GM19328 (cell line): Measurements from ENCODE around the gene THOC6.
A peak's percentile ranks its signal among the peaks of the same experiment; 100 is the strongest.

Experiments used
- ATAC-seq: cut with Tn5 transposase; IDR thresholded peaks from one replicate; pipeline ENCODE4 v1.9.1; 2021; ENCODE audit warnings: mild to moderate bottlenecking, moderate library complexity; ENCODE audit not compliant: unreplicated experiment

THOC6 gene

DNA sequence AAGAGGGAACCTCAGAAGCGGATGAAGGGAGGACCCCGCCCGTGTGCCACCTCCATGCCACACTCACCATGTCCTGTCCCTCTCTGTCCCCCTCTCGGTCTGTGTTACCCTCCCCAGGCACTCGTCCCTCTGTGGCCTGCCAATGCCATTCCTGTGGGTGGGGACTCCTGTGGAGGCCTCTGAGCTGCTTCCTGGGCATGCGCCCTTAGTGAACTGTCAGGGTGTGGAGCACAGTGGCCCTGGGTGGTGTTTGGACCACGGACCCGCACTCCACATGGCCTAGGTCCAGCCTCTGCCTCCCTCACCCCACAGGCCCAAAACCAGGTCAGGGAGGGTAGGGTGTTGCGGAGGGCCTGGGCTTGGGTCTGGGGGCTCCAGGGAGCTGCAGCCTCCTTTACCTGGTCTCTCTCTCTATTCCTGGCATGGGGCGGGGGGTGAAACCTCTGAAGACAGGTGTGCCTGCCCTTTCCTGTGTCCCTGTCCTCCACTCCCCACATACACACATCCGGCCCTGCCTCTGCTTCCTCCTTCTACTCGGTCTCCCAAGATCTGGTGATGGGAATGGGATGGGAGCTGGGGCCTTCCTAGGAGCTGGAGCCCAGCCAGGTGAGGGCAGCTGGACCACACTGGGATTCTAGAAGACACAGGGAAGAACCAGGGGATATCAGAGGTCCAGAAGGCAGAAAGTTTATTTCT is 32.1 kb upstream of the THOC6 start:
- ATAC-seq: no peak

DNA sequence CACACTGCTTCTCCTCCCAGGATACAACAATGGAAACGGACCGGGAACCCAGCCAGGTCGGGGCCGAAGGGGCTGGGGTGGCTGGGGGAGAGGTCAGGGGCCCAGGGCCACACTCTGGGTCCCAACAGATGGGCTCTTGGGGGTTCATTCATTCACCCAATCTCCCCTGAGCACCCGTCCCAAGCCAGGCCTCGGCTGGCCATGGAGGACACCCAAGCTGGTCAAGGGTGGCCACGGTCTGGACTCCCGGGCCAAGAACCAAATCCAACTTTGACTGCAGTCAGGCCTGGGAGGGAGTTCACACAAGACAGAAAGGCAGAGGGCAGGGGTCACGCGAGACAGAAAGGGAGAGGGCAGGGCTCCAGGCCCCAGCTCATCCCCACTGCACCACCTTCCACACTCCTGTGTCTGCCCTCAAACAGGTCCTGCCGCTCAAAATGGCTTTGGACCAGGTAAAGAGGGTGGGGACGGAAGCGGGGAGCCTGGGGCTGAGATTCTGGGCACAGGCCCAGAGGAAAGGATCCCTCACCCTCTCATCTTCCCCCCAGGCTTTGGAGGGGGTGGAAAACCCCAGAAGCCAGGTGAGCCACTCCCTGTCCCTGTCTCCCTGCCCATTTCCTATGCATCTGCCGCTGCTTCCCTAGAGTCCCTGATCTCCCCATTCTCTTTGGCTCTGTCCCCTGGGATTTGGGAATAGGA is 31.3 kb upstream of the THOC6 start:
- ATAC-seq: no peak

DNA sequence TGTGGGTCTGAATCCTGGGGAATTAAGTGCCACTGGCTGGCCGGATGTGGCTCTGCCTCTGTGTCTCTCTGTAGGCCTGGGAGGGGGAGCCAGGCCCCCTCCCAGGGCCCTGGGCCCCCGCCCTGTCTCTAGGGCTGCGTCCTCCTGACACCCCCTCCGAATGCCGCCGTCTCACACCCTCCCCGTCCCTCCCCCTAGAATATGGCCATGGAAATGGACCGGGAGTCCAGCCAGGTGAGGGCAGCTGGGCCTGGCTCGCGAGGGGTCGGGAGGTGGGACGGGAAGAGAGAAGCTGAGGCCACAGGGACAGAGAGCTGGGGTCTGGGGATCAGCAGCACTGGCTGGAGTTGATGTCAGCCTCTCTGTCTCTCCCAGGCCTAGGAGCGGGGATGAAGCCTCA is 27.5 kb upstream of the THOC6 start:
- ATAC-seq: no peak

DNA sequence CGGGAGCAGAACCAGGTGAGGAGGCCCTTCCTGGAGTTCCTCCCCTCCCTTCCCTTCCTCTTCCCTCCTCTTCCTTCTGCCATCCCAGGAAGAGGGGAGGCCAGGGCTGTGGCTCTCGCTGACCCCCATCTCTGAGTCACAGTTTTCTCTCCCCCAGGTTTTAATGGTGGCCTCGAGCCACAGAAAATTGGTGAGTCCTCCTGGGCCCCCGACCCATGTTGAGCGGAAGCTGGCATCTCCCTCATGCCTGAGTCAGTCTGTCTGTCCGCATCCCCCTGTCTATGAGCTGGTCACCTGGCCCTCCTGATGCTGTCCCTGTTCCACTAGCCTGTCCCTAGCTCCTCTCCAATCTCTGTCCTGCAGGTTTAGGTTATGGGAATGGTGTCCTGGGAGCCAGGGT is 23.9 kb upstream of the THOC6 start:
- no peak for ATAC-seq

DNA sequence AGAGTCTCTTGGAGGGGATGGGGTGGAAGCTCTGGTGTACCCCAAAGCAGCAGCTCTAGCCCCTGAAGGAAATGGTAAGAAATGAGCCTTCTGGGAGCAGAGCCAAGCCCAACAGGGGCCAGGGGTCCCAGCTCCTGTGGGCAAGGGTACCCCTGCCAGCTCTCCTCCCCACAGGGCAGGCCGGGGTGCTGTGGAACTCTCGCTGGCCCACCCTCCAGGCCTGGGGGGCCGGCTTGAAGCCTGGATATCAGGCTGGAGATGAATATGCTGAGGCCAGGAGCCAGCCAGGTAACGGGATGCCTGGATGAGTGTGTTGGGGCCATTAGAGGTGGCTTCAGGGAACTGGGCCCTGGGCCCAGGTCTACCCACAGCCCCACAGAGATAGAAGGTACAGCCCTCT is 23.3 kb upstream of the THOC6 start:
- ATAC-seq: no peak

DNA sequence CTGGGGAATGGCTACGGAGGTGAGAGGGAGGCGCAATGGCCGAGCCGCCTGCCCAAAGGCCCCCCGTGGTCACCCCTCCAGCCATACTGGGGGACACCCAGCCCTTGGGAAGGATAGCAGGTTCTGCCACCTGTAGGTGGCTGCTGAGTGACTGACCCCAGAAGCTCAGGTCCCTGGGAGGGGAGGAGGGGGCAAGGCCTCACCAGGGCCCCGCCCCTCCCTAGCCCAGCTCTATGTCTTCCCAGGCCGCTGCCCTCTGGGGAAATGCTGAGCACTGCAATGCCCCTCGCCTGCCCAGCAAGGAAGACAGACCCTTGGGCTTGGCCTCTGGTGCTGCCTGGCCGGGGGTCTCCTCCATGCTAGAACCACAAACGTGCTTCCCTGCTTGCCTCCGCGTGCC is 22.5 kb upstream of the THOC6 start:
- no peak for ATAC-seq

DNA sequence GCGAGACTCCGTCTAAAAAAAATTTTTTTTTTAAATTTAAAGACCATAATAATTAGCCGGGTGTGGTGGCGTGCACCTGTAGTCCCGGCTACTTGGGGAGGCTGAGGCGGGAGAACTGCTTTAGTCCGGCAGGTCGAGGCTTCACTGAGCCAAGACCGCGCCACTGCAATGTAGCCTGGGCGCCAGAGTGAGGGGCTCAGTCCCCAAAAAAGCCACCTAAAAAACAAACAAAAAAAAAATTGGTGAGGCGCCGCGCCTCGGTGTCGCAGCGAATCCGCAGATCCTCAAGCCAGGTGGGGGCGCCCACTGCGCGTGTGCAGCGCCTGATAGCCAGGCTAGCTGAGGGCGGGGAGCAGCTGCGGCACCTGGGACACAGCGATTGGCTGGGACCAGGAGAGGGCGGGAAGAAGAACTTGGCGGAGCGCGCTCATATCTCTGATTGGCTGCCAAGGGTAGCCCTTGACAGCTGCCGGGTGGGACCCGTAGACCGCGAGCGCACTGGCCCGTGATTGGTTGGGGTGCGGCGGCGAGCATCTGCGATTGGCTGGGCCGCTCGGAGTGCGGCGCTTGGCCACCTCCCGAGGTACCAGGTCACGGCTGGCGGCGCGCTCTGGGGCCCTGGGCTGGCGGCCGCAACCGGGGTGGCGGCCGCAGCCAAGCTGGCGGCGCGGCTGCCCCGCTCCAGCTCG is 20.1 kb upstream of the THOC6 start:
- peak; percentile 98 for ATAC-seq

DNA sequence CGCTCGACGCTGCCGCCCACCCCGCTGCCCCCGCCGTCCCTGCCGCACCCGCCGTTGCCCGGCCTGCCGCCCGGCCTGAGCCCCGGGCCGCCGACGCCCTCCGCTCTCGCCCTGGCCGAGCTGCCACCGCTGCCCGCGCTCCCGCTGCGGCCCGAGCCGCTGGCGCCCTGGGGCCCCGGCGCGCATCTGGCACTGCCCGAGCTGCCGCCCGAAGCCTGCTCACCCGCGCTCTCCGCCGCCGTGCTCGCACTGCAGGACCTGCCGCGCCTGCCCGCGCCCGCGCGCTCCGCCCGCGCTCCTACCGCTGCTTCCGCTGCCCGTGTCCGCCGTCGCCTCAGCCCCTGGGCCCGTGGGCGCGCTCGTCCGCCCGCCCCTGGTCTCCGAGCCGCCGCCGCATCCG is 19.5 kb upstream of the THOC6 start:
- peak; percentile 4 for ATAC-seq

DNA sequence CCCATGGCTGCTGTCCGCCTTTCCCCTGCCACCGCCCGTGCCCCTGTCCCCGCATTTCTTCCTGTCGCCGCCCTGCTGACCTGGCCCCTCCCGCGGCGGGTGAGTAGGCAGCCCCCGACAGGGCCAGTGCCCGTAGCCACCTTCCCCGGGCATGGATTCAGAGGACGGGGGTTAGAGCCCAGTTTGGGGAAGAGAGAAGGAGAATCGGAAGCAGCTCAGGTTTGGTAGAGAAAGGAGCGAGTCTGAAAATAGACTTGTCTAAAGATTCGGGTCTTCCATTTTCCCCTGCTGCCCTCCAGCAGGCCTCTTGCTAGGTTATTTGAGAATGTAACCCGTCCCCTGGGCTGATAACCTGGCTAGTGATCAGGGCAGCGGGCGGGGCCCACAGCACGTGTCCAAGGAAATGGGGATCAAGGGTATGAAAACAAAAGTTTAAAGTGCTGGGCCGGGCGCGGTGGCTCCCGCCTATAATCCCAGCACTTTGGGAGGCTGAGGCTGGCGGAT is 19.0 kb upstream of the THOC6 start:
- no peak for ATAC-seq

DNA sequence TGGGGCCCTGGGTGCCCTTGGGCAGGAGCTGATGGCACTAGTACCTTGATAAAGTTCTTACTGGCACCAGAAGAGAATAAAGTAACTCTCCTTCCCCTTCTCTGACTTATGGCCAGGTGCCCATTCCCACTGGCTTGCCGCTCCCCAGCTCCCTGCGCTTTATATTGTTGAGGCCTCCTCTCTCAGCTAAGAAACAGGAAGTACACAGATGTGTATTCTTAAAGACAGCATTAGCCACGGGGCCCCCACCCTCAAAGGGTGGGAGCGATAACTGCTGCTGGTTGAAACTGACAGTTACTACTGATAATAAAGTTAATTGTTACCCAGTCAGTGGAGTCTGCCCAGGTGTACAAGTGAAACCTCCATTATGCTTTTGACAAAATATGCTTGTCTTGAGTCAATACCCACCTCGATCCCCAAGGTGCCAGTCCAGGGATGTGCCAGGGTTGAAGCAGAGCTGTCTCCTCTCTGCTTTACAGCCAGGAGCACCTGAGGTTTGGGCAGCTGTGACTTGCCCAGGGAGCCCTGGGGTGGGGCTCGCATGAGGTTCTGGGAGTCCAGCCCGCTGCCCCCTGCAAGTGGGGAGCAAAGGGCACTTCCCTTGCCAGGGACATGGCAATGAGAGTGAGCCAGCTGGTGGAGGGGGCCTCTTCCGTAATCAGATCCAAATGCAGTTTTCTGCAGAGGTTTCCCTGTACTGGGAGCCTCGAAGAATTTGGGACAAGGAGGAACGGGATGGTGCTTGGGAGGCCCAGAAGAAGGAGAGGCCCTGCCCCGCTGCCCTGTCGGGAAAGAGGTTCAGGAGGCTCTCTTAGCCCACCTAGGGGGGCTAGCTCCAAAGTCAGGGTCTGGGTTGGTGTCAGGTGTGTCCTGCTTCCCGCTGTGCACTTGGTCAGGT is 16.5 kb upstream of the THOC6 start:
- no peak for ATAC-seq

DNA sequence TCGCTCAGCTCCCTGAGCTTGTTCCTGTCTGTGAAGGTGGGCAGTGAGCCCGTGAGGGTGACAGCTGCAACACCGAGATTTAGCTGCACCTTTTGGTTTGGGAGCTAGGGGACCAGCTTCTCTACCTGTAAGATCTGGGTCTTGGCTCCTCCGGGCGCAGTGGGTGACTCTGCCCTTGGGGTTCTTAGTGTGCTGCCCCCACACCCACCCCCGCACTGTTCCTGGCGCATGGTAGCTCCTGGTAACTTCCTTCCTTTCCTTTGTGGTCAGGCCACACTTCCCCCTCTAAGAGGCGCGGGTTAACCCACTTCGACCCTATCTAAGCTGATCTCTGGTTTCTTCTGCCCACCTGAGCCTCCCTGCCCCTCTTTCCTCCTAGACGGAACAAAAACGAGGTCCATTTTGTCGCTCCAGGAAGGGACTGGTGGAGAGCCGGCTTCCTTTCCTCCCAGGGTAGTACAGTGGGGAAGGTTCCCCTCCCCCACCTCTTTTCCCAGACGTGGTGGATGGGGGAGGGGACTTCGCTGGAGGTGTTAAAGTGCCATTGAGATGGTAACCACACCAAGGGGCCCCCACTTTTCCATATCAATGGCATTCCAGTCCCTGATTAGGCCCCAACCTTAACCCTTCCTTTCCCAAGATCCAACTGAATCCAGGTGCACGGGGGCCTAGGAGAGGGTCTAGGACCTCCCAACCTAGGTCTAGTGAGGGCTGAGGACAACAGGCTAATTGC is 15.7 kb upstream of the THOC6 start:
- ATAC-seq: no peak

DNA sequence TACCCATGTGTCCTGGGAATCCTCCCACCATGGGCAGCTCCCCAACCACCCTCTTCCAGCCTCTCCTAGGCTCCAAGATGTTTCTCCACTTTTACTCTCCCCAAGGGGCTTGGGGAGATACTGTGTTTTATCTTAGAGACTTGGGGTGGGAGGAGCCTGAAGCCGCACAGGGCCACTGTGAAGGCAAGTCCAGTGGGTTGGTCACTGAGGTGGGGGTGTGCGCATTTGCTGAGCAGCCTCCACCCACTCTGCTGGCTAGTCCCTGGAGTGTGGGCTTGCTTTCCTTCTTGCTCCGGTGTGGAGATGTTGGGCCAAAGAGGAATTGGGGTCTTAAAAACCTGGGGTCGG is 15.2 kb upstream of the THOC6 start:
- ATAC-seq: no peak

DNA sequence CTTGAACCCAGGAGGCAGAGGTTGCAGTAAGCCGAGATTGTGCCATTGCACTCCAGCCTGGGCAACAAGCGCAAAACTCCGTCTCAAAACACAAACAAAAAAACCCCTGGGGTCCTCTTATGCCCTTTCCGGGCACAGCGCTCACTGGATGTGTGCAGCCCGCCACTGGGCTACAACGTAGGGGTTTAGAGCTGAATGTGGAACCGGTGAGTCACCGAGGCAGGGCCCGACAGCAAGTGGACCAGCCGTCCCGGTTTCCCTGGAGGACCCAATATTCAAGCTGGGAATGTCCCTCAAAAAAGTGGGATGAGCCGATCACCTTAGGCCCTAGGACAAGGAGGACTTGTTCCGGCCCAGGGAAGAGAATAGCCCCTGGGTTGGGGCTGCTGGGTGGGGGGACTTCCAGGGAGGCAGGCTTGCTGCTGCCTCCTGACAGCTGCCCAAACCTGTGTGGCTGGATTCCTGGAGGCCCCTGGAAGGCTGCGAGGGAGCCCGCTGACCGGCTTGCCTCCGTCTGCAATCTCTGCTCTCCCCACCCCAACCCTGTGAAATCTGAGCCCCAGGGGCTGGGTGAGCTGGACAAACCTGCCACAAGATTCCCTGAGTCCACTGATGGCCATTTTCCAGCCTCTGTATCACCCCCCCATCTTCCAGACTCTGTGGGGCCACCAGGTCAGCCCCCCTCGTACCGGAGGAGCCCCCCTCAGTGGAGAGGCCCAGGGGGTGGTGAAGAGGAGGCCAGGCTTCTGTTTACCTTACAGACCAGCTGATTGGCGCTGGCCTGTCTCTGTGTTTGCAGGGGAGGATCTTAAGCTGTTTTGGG is 14.1 kb upstream of the THOC6 start:
- ATAC-seq: no peak

DNA sequence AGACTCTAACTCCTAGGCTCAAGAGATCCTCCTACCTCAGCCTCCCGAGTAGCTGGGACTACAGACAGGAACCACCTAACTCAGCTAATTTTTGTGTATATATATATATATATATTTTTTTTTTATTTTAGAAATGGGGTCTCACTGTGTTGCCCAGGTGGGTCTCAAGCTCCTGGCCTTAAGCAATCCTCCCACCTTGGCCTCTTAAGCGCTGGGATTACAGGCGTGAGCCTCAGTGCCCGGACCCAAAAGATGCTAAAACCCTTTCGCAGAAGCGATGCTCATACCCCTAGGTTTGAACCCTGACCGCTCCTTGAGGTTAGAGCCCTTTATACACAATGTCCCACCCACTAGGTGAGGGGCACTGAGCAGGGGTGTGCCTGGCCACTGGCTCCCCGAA is 13.3 kb upstream of the THOC6 start:
- no peak for ATAC-seq

DNA sequence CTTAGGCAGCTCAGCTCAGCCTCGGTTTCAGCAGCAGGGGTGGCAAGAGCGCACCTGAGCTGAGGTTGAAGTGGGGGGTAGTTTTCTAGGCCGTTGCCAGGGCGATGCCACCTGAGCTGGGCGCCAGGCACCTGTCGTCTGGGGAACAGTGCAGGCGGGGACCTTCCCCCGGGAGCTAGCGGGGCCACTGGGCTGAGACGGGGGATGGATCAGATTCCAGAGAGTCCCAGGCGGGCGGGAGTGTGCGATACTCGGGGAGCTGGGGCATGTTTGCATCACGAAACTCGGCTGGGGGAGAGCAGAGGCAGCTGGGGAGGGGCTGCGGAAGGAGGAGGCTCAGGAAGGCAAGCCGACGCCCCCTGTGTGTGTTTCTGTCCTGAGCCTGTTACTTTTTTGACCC is 11.6 kb upstream of the THOC6 start:
- no peak for ATAC-seq

DNA sequence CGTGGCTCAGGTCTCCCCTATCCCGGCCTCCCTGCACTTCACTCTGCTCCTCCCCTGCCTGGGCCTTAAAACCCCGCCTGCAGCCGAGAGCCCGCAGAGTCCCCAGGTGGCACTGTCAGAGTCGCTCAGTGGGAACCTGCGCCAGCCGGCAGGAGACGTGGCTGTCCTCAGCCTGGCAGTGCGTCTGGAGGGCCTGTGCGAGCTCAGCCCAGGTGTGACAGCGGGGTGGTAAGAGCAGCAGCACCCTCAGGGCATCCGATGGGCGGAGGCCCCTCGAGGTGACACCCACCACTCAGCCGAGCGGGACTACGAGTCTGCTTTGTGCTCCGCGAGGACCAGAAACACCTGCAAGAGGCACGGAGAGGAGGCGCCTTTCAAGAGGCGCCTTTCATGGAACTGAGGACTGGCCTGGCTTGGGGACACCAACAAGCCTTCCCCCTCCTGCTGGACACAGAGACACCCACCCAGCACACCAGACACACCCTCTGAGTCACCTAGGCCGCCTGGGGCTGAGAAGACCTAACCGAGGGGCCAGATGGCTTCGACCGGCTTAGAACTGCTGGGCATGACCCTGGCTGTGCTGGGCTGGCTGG is 10.9 kb upstream of the THOC6 start, which contains the start of gene CLDN9:
Gene CLDN9 (plus strand): TSS at position 96 of the 593 bp plus-strand sequence. CDS start 440 bp downstream, at position 536.
- no peak for ATAC-seq

DNA sequence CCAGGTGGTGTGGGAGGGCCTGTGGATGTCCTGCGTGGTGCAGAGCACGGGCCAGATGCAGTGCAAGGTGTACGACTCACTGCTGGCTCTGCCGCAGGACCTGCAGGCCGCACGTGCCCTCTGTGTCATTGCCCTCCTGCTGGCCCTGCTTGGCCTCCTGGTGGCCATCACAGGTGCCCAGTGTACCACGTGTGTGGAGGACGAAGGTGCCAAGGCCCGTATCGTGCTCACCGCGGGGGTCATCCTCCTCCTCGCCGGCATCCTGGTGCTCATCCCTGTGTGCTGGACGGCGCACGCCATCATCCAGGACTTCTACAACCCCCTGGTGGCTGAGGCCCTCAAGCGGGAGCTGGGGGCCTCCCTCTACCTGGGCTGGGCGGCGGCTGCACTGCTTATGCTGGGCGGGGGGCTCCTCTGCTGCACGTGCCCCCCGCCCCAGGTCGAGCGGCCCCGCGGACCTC is 10.3 kb upstream of the THOC6 start:
- ATAC-seq: no peak

DNA sequence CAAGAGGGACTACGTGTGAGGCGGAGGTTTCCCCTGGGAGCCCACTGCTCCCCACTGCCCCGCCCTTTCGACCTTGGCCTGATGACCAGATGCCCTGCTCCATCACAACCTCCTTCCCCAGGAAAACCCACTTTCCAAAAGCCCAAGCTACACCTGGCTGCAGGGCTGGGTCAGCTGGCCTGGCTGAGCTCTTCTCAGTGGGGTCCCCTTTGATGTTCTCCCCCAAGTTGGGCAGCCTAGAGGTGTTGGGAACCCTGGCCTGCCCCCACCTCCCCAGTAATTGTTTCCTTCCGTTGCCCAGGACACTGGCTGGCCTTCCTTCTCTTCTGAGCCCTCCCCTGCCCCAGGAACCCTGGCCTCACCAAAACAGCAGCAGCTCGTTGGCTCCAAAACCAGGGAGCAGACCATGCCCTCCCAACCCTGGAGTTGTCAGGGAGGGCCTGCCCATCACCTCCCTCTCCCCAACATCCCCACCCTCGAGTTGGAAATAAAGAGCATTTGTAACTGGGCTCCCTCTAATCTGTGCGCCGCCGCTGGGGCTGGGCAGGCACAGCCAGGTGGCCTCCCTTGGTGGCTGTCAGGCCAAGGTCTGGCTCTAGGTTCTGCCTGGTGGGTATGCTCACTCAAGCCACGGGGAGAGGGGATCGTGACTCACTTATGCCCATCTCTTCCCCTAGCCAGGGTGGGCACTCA is 9.7 kb upstream of the THOC6 start:
- no peak for ATAC-seq
